Suprapubic skin (tissue), 4 donors: ENCODE results near the gene ZFAND3.

ENCODE experiments used
- EP300 ChIP-seq: sonication (generic); formaldehyde crosslinking; IDR thresholded peaks from one replicate; pipeline ENCODE4 v1.6.1; 2017; ENCODE audit warnings: antibody characterized with exemption
- POLR2A ChIP-seq, 2 donors: fragments of 450-650 bp; IDR thresholded peaks; one replicate each; pipeline ENCODE4 v1.6.1; 2017; ENCODE audit warnings: antibody characterized with exemption in 2 of 2, mild to moderate bottlenecking in 2 of 2, moderate library complexity in 2 of 2
- POLR2AphosphoS5 ChIP-seq, 3 donors: sonication (generic); formaldehyde crosslinking; IDR thresholded peaks; one replicate each; pipeline ENCODE4 v1.6.1; 2017; ENCODE audit warnings: antibody characterized with exemption in 3 of 3
- TF ChIP-seq, protein P1 (sequence below), 2 donors: fragments of 200-600 bp in 1 of 2; fragments of 450-650 bp in 1 of 2; sonication (generic) in 1 of 2; IDR thresholded peaks; one replicate each; pipeline ENCODE4 v1.5.1; 2016 to 2019; ENCODE audit warnings: antibody characterized with exemption in 2 of 2, mild to moderate bottlenecking in 1 of 2, moderate library complexity in 1 of 2

GRCh38 chr6:37787216-37787615 lies 32.3 kb upstream of the ZFAND3 start:
- TF ChIP-seq, protein P1, sequence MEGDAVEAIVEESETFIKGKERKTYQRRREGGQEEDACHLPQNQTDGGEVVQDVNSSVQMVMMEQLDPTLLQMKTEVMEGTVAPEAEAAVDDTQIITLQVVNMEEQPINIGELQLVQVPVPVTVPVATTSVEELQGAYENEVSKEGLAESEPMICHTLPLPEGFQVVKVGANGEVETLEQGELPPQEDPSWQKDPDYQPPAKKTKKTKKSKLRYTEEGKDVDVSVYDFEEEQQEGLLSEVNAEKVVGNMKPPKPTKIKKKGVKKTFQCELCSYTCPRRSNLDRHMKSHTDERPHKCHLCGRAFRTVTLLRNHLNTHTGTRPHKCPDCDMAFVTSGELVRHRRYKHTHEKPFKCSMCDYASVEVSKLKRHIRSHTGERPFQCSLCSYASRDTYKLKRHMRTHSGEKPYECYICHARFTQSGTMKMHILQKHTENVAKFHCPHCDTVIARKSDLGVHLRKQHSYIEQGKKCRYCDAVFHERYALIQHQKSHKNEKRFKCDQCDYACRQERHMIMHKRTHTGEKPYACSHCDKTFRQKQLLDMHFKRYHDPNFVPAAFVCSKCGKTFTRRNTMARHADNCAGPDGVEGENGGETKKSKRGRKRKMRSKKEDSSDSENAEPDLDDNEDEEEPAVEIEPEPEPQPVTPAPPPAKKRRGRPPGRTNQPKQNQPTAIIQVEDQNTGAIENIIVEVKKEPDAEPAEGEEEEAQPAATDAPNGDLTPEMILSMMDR (IDR thresholded peaks at IDR 0.05): no peak
- TF ChIP-seq POLR2A (IDR thresholded peaks at IDR 0.05) (no peak), POLR2AphosphoS5 (IDR thresholded peaks at IDR 0.05) (no peak), EP300 (no peak)
